ENCODE data around the gene NPHP4. TPM values are rescaled to one million over a fixed set of nuclear protein-coding genes. Genes with fewer than 3 reads are reported as not detected.

The NPHP4 gene
- total and polyA plus RNA-seq, 10 of the 15 experiments (the other 5 are each of a cell fraction or from before 2014, with no cell fraction given), result 0.16 to 10.5 (median 3.1) TPM

GRCh38 chr1:6040444-6040843 is 48.2 kb upstream of the NPHP4 start:
- DNase-seq (ENCODE audit: low read depth, low spot score) (no peak), ATAC-seq (no peak), FAIRE-seq (no peak)
- no peaks in the 10 kb centered on the region for H3K9me3 ChIP-seq (replicated peaks; ENCODE audit: control insufficient read depth, insufficient read depth, low read length)
- H3K27ac ChIP-seq (ENCODE audit: control insufficient read depth, insufficient read depth), result no peak overlapping the region
- TF ChIP-seq SMAD5 (IDR thresholded peaks at IDR 0.05; ENCODE audit: low read depth), result no peak
- TF ChIP-seq RAD21 (IDR thresholded peaks at IDR 0.05; ENCODE audit: insufficient read depth, low read depth, low read length), result no peak
- TF ChIP-seq BCL3 (IDR thresholded peaks at IDR 0.05; ENCODE audit: borderline replicate concordance, insufficient read depth, low read depth, low read length, poor library complexity, severe bottlenecking), result no peak
- no peak for TF ChIP-seq ELK1 (IDR thresholded peaks at IDR 0.05; ENCODE audit: low read depth, low read length)
- no peak for TF ChIP-seq POLR2AphosphoS5 (IDR thresholded peaks at IDR 0.05; ENCODE audit: low read length)
- TF ChIP-seq E4F1 (IDR thresholded peaks at IDR 0.05; ENCODE audit: borderline replicate concordance, partially characterized antibody), result no peak
- TF ChIP-seq POLR2A (IDR thresholded peaks at IDR 0.05; ENCODE audit: low read depth, low read length), result no peak
- TF ChIP-seq SRF (IDR thresholded peaks at IDR 0.05; ENCODE audit: low read depth in 2 of 2, low read length in 2 of 2), result no peak
- no peak for TF ChIP-seq PML (IDR thresholded peaks at IDR 0.05; ENCODE audit: low read length)
- TF ChIP-seq RELB (IDR thresholded peaks at IDR 0.05; ENCODE audit: low read depth), result no peak
- no peak for TF ChIP-seq MXI1 (IDR thresholded peaks at IDR 0.05; ENCODE audit: low read depth, low read length)
- no peak for TF ChIP-seq CHD1 (IDR thresholded peaks at IDR 0.05; ENCODE audit: low read depth, low read length)
- no peak for TF ChIP-seq SIN3A (IDR thresholded peaks at IDR 0.05; ENCODE audit: low read depth, low read length)
- TF ChIP-seq SIX5 (IDR thresholded peaks at IDR 0.05; ENCODE audit: low read depth, low read length, severe bottlenecking), result no peak
- no peaks in the 10 kb centered on the region; the same call in none of the 2 replicates for H4K20me1 ChIP-seq (ENCODE audit: control insufficient read depth, insufficient read depth)
- ChIA-PET SMC1A (ENCODE audit: uncharacterized antibody, unreplicated experiment) (no interaction called here), RAD21 (ENCODE audit: unreplicated experiment) (no interaction called here), POLR2A (no interaction called here), CTCF (interaction anchor here (1.0 kb wide), 1 partner anchor 8 kb away, joined by 4 read pairs; no protein-coding TSS in a partner anchor)
- peaks cover 7% of the 10 kb centered on the region for H3K4me1 ChIP-seq (ENCODE audit: control insufficient read depth, insufficient read depth, low read length)
- no peak overlapping the region for H3K4me2 ChIP-seq (ENCODE audit: control insufficient read depth, insufficient read depth)
- H2AFZ ChIP-seq (ENCODE audit: control insufficient read depth, low read depth, low read length), result no peak overlapping the region
- no peak overlapping the region for H3K9ac ChIP-seq (ENCODE audit: control insufficient read depth, insufficient read depth, low read length)
- no peaks in the 10 kb centered on the region for H3K27me3 ChIP-seq (replicated peaks in 1 of 2; ENCODE audit: control insufficient read depth in 2 of 2, insufficient read depth in 2 of 2, low read length in 1 of 2)
- H3K36me3 ChIP-seq (ENCODE audit: control insufficient read depth in 2 of 2, insufficient read depth in 2 of 2, low read length in 1 of 2), result peaks cover 18 to 39% of the 10 kb centered on the region in 2 experiments
- intact Hi-C loops (cut with micrococcal nuclease; ENCODE audit: unreplicated experiment), result no loop called here
- H3K4me3 ChIP-seq, result no peak overlapping the region
- BruUV-seq (replicated peaks), result no TSS peak
- 96% methylated on average over 15 of the region's 15 CpGs for WGBS (ENCODE audit: insufficient coverage, insufficient replicate concordance, low lambda C conversion rate, missing lambda C conversion rate)
- H3K79me2 ChIP-seq (ENCODE audit: control insufficient read depth, insufficient read depth, low read length), result peaks cover 5% of the 10 kb centered on the region
- in situ Hi-C loops (cut with MboI), result no loop called here

All from GM12878 (cell line).